ENCODE results near the gene SPAAR. TPM values are rescaled to one million over a fixed set of nuclear protein-coding genes. Genes with fewer than 3 reads are reported as not detected.

SPAAR gene
- total RNA-seq, 1 experiment from 2014 or later, result 0.37 TPM

DNA sequence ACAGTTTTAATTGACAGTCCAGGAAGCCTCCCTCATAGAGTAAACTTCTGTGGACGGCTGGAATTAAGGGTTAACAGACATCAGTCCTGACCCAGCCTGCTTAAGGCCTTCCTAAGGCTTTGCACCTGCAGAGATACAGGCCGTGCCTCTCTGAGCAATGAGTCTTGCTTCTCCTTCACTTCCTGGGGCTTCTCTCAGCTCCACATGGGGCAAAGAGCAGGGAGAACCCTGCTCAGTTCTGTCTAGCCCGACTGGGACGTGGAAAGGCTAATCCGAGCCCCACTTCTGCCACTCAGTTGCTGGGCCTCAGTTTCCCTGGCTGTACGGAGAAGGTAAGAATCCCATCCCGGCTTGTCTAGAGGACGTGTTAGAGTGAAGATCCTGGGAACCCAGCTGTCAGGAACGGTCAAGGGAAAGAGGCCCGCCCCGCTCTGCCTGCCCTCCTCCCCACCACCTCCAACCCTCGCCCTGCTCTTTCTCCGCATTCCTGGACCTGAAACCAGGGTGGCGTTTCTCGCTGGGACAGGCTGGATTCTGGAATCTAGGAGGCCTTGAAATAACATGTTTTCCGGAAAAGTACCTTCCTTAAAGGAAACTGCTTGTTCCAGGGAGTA, 6.5 kb downstream of the SPAAR start:
- TF ChIP-seq, protein P1, sequence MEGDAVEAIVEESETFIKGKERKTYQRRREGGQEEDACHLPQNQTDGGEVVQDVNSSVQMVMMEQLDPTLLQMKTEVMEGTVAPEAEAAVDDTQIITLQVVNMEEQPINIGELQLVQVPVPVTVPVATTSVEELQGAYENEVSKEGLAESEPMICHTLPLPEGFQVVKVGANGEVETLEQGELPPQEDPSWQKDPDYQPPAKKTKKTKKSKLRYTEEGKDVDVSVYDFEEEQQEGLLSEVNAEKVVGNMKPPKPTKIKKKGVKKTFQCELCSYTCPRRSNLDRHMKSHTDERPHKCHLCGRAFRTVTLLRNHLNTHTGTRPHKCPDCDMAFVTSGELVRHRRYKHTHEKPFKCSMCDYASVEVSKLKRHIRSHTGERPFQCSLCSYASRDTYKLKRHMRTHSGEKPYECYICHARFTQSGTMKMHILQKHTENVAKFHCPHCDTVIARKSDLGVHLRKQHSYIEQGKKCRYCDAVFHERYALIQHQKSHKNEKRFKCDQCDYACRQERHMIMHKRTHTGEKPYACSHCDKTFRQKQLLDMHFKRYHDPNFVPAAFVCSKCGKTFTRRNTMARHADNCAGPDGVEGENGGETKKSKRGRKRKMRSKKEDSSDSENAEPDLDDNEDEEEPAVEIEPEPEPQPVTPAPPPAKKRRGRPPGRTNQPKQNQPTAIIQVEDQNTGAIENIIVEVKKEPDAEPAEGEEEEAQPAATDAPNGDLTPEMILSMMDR (conservative IDR thresholded peaks at IDR 0.05; ENCODE audit: low read depth, low read length), result no peak
- no peak for TF ChIP-seq EZH2 (IDR thresholded peaks at IDR 0.05; ENCODE audit: borderline replicate concordance, low read depth, low read length, poor library complexity, severe bottlenecking)
- no TSS peak for BruUV-seq (replicated peaks)
- Histone ChIP-seq H3K4me1 (ENCODE audit: insufficient read depth, low read length, poor library complexity, severe bottlenecking) (peaks cover 7% of the 10 kb centered on the region), H3K36me3 (ENCODE audit: insufficient read depth, low read length, poor library complexity, severe bottlenecking) (no peaks in the 10 kb centered on the region), H3K27ac (ENCODE audit: low read depth, low read length, poor library complexity, severe bottlenecking) (no peak overlapping the region), H3K4me3 (ENCODE audit: low read depth, low read length, poor library complexity, severe bottlenecking) (no peak overlapping the region), H3K9me3 (ENCODE audit: low read depth, low read length, poor library complexity, severe bottlenecking) (no peaks in the 10 kb centered on the region), H3K27me3 (replicated peaks; ENCODE audit: insufficient read depth, low read depth, low read length, poor library complexity) (no peaks in the 10 kb centered on the region)
- ChIA-PET CTCF (no interaction called here), POLR2A (ENCODE audit: low non-redundant PET) (no interaction called here)
- intact Hi-C loops (cut with micrococcal nuclease; ENCODE audit: unreplicated experiment), result no loop called here
- no peak for DNase-seq (ENCODE audit: low spot score)

DNA sequence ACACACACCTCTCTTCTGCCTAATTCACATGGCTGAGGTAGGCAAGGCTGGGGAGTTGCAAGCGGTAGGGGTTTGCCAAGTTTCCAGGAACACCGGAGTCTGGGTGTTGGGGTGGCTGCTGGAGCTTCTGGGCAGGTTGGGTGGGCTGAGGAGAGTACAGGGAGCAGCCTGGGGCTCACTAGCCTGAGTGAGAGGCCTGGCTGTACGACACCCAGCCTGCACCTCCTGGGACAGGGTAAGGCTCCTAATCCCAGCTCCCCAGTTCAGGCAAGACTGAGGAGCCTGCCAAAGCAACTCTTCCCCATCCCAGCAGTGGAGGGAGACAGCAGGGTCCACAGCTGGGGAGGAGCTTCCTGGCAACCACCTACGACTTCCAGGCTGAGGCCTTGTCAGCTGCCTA, 8.0 kb downstream of the SPAAR start:
- POLR2A ChIA-PET (ENCODE audit: low non-redundant PET), result no interaction called here
- no peak for DNase-seq (ENCODE audit: low spot score)
- H3K9me3 ChIP-seq (ENCODE audit: low read depth, low read length, poor library complexity, severe bottlenecking), result no peaks in the 10 kb centered on the region
- intact Hi-C loops (cut with micrococcal nuclease; ENCODE audit: unreplicated experiment), result no loop called here
- no peak overlapping the region for H3K27ac ChIP-seq (ENCODE audit: low read depth, low read length, poor library complexity, severe bottlenecking)
- no peaks in the 10 kb centered on the region for H3K27me3 ChIP-seq (replicated peaks; ENCODE audit: insufficient read depth, low read depth, low read length, poor library complexity)
- CTCF ChIA-PET, result no interaction called here
- H3K4me1 ChIP-seq (ENCODE audit: insufficient read depth, low read length, poor library complexity, severe bottlenecking), result peaks cover 4% of the 10 kb centered on the region
- TF ChIP-seq, protein P1 (conservative IDR thresholded peaks at IDR 0.05; ENCODE audit: low read depth, low read length), result no peak
- no peak for TF ChIP-seq EZH2 (IDR thresholded peaks at IDR 0.05; ENCODE audit: borderline replicate concordance, low read depth, low read length, poor library complexity, severe bottlenecking)
- H3K36me3 ChIP-seq (ENCODE audit: insufficient read depth, low read length, poor library complexity, severe bottlenecking), result no peaks in the 10 kb centered on the region
- no peak overlapping the region for H3K4me3 ChIP-seq (ENCODE audit: low read depth, low read length, poor library complexity, severe bottlenecking)
- BruUV-seq (replicated peaks), result no TSS peak

DNA sequence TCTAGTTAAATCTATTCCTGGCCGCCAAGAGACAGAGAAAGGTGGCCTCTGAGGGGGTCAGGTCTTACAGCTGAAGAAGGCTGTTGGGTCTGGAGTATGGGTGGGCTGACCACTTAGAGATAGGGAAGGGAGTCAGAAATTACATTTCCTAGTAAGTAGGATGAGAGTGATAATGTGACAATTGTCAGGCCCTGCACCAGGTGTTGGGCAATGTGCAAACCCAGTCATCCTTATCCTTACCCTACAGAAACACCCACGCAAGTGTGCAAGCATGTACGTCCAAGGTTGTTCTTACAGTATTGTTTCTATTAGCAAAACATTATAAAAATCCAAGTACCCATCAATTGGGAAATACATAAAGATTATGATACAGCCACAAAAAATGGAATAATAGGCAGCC, 9.5 kb downstream of the SPAAR start:
- Histone ChIP-seq H3K36me3 (ENCODE audit: insufficient read depth, low read length, poor library complexity, severe bottlenecking) (no peaks in the 10 kb centered on the region), H3K4me1 (ENCODE audit: insufficient read depth, low read length, poor library complexity, severe bottlenecking) (peaks cover 4% of the 10 kb centered on the region), H3K27me3 (replicated peaks; ENCODE audit: insufficient read depth, low read depth, low read length, poor library complexity) (no peaks in the 10 kb centered on the region), H3K4me3 (ENCODE audit: low read depth, low read length, poor library complexity, severe bottlenecking) (no peak overlapping the region), H3K9me3 (ENCODE audit: low read depth, low read length, poor library complexity, severe bottlenecking) (no peaks in the 10 kb centered on the region), H3K27ac (ENCODE audit: low read depth, low read length, poor library complexity, severe bottlenecking) (no peak overlapping the region)
- no TSS peak for BruUV-seq (replicated peaks)
- CTCF ChIA-PET, result no interaction called here
- no peak for DNase-seq (ENCODE audit: low spot score)
- intact Hi-C loops (cut with micrococcal nuclease; ENCODE audit: unreplicated experiment), result no loop called here
- TF ChIP-seq EZH2 (IDR thresholded peaks at IDR 0.05; ENCODE audit: borderline replicate concordance, low read depth, low read length, poor library complexity, severe bottlenecking), result no peak
- TF ChIP-seq, protein P1 (conservative IDR thresholded peaks at IDR 0.05; ENCODE audit: low read depth, low read length), result no peak
- POLR2A ChIA-PET (ENCODE audit: low non-redundant PET), result no interaction called here

Measured in A673 (cell line).